ENCODE data around the gene COL6A2.
"Not testable (repeated sequence)": the region's sequence is repeated elsewhere in the genome, so short reads cannot be mapped to it uniquely, and the experiment has no call there.

Gene COL6A2

DNA sequence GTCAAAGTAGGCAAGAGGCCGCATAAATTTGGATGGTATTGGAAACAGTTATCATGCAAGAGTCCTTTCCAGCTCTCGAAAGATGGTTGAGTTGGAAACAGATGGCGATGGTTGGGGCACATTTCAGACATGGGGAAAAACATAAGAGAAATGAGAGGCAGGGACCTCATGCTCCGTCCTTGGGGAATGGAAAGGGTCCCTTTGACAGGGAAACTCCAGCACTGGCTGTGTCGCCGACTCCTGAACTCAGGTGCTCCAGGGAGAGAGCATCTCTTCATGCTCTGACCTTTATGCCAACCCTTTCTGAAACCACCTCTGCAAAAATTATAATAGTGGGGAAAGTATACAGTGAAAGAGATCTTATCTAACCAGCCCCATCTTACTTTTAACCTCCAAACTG, 36.8 kb upstream of the COL6A2 start:
- DNase-seq, result no peak

DNA sequence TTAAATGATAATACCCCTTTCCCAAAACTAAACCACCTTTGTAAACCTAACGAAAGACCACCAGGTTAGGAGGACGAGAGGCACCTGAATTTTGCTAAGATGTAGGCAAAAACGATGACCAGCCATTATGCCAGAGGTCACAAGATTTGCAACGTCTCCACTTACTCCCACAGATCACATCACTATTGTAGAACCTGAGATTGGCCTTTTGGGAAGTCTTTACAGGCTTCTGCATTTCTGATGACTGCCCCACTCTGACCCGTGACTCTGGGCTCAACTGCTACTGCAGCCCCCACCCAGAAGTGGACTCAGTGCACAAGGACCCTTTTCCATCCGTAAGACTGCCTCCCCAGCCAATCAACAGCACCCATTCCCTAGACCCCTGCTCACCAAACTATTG, 36.4 kb upstream of the COL6A2 start:
- DNase-seq, result no peak

DNA sequence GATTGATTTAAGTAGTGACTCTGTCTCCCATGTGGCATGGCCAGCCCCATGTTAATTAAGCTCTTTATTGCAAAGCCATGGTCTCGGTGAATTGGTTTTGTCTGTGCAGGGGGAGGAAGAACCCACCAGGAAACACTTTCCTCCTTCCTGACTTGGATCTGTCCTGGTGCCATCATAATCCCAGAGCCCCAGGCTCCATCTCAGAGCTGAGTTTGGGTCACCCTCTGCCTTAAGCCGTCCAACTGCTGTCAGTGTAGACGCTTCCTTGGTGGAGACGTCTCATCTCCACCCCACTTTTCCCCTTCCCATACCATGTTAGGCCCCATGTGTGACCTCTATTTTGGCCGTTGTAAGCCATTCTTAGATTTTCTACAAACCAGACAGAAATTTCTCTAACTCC, 36.0 kb upstream of the COL6A2 start:
- DNase-seq, result no peak

DNA sequence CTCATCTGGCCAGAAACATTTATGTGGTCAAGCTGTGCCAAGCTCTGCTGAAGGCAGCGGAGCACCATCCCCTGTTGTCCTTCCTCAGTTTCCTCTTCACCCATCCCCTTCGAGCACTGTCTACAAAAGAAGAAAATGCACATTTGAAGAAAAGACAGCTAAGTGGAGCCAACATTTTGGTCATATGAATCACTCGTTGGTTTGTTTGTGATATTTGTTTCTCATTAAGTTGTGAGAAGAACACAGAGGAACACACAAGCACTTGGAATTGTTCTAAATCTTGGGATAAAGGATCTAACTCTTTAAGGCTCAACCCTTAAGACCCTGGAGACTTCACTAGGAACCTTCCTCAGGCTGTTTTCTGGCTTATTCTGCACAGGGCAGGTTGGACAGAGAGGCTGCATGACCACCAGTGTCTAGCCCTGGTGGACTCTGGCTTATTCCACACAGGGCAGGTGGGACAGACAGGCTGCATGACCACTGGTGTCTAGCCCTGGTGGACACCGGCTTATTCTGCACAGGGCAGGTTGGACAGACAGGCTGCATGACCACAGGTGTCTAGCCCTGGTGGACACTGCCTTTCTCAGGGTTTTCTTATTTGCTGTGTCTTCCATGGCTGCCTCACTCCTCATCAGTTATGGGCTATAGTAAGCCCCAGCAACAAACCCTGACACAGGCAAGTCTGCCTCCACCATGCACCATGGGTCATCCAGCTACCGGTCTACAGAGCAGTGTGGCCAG, 35.3 kb upstream of the COL6A2 start:
- DNase-seq, result no peak

DNA sequence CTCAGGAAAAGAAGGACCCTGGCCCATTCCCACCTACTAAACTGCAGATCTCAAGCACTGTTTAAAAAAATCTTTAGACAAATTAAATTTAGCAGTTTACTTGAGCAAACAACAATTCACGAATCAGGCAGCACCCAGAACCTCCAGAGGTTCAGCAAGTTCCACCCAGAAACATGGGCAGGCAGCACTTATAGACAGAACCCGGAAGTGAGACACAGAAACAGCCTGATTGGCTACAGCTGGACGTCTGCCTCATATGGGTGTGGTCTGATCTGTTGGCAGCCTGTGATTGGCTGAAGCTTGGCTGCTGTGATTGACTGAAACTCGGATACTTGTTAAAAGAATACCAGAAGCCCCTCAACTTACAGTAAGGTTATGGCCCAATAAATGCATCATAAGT, 34.7 kb upstream of the COL6A2 start:
- DNase-seq, result no peak

DNA sequence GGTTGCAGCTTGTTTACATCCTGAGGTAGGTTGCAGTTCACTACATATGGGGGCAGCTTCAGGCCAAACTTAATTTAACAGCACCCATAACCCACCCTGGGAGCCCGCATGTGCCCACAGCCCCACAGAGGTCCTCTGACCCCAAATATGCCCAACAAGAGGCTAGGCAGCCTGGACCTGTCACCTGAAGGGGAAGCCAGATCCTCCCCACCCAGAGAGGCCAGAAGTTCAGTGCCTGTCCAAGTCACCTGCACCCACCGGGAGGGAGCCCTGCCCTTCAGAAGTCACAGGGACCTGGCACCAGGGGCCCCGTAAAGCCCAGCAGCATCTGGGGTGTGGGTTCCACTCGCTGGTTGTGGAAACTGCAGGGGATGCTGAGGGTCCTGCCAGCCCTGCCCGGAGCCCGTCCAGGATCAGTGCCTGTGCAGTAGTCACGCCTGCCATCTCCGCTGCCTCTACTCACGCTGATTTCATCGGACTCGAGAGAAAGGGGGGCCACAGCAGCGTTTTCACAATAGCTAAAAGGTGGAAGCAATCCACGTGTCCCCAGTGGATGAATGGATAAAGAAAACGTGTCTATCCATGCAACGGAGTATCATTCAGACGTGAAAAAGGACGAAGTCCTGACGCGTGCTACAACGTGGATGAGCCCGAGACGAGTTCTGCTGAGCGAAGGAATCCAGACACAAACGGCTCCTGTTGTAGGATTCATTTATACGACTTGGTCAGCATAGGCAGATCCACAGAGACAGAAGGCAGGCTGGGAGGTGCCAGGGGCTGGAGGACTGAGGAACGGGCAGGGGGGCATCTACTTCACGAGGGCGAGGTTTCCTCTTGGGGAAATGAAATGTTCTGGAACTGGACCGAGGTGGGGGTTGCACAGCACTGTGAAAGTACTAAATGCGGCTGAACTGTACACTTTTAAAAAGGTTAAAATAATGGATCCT, 33.9 kb upstream of the COL6A2 start:
- no peak for DNase-seq

DNA sequence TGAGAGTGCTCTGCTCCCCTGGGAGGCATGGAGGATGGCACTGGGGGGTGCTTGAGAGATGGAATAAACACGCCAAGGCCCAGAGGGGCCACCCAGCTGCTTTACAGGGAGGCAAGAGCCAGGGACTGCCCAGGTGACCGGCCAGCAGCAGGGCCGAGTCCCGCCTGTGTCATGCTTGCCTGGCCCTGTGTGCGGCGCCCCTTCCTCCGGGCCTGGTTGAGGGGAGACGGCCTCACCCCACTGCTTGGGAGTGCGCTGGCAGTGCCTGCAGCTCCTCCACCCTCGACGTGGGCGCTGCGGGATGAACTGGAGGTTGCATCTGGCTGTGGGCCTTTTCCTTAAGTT, 33.1 kb upstream of the COL6A2 start:
- no peak for DNase-seq

DNA sequence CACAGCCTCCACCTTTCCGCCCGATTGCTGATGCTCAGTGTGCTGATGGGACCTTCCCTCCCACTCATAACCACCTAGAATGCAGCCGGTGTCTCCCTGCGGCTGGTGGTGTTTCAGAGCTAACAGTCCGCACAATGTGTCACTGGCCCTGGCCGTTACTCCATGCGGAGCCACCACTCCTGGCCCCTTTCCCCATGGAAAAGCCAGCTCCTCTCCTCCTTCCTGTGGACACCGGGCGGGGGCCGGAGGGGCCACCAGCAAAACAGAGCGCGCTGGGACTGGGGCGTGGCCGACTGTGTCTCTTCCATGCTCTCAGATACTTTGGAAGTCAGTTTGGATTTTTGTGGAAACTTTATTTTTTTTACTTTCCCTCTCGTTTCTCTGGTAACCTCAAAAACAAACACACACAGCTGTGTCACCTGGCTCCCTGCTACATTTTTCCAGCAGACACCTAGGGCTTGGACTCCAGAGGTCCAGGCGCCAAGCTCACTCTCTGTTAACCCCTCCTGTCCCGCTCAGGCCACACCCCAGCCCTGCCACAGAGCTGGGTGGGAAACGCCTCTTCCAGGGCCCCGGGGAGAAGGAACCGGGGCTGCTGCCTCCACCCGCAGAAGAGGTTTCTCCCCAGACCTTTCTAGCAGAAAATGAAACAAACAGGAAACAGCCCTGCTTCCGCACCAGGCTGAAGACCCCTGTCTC, 32.5 kb upstream of the COL6A2 start:
- no peak for DNase-seq

DNA sequence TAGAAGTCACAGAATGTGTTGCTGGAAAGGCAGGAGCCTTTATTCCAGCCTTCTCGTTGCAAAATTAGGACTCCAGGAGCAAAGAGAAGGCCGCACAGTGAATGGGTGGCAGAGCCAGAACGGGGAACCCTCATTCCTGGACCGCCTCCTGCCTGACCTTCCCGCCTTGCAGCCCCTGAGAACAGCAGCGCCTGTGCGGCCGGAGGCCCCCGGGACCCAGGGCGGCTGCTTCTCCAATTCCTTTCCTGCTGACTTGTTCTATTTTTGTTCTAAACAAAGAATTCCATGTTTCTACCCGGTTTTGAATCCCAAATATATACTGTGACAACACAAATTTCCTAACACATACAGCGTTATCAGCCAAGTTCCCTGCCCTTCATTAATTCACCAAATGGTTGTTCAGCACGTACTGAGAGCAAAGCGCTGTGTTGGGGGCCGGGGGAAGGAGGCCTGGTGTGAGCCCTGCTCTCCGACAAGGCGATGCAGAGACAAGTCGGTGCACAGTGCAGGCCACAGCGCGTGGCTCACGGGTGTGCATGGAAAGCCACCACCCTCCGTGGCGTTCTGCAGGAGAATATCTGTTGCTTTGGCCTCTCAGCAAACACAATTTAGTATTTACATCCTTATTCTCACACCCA, 31.9 kb upstream of the COL6A2 start:
- no peak for DNase-seq

DNA sequence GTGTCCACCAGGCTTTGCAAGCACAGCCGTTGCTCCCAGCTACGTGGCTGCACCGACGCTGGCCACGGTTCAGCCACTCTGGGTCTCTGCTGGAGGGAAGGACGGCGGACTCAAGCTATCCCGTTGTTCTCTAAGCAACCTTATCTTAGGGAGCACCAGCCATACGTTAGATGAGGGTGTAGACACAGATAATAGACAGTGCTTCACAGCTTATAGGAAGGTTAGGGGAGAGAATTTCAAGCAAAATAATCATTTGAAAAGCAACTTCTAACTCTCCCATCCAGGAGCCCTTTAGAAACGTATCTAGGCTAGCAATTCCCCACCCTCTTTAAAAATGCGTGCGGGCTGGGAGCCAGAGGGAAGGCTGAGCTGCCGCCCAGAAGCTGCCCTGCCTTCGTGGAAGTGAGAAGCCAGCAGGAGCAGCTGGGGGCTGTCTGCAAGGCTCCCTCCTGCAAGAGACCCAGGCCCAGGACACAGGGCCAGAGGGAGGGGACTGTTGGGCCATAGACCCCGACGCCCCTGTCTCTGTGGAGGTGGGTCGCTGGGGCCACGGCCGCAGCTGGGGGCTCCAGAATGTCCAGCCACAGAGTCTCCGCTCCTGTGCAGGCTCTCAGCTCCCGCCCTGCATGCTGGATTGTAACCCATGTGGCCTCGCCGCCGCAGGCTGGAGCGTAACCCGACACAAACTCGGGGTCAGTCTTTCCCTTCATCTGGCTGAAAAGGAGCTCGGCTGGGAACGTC, 31.2 kb upstream of the COL6A2 start:
- DNase-seq, result no peak

DNA sequence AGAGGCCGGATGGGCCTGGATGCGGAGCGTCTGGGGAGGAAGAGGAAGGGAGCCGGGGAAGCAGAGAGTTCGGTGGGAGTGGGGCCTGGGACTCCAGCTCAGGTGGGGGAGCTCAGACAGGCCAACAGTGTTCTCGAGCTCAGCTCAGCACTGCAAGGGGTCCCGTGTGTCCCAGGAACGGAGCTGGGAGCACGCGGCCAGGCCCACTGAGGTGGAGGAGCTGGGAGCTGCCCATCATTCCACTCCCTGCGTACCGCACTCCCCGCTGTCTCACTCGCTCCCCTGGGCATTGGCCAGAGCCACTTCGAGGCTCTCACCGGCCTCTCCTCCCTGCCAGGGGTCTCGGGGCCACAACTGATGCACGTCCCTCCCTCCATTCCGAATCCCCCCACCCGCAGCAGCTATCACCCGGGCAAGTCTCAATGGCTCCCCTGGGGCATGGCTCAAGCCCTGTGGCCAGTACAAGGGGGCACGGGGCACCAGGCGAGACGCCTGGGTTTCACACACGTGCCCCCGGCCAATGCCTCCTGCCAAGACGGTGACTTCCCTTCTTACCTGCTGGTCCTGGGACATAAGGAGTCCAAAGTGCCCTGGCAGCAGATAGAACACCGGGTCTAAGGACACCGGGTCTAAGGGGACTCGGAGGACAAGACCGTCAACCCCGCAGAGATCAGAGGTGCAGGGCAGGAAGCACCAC, 30.3 kb upstream of the COL6A2 start:
- no peak for DNase-seq

DNA sequence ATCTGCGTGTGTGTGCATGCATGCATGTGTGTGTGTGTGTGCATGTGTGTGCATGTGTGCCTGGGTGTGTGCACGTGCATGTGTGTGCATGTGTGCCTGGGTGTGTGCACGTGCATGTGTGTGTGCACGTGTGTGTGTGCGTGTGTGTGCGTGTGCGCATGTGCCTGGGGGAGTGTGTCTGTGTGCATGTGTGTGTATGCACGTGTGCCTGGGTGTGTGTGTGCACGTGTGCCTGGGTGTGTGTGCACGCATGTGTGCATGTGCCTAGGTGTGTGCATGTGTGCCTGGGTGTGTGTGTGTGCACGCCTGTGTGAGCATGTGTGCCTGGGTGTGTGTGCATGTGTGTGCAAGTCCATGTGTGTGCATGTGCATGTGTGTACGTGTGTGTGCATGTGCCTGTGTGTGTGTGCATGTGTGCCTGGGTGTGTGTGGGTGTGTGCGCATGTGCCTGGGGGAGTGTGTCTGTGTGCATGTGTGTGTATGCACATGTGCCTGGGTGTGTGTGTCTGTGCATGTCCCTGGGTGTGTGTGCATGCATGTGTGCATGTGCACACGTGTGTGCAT, 29.3 kb upstream of the COL6A2 start:
- DNase-seq, result no peak

DNA sequence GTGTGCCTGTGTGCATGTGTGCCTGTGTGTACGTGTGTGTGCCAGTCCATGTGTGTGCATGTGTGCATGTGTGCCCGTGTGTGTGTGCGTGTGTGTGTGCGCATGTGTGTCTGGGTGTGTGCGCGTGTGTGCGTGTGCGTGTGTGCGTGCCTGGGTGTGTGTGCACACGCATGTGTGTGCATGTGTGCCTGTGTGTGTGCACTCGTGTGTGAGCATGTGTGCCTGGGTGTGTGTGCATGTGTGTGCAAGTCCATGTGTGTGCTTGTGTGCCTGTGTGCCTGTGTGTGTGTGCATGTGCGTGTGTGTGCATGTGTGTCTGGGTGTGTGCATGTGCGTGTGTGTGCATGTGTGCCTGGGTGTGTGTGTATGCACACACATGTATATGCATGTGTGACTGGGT, 28.7 kb upstream of the COL6A2 start:
- no peak for DNase-seq

DNA sequence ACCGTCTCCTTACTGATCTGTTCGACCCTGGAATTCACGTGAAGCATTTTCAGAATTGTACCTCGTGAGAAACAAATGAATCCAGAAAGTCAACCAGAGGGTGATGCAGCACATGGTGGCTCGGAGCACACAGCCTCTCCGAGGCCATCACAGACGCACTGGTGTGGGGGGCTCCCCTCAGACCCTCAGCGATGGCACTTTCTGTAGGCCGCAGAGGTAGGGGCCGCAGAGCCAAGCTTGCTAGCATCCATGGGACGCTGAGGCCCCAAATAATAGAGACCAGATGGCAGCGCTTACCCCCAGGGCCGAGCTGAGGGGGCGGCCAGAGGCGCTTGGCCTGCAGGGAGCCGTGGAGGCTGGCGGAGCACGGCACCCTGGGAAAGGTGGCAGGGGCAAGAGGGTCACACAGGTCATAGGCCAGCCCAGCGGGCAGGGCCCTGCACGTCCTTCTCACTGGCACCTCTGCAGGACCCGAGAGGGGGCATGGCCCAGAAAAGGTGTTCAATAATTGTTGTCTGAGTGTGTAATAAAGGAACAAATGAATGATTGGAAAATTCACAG, 28.1 kb upstream of the COL6A2 start:
- DNase-seq, result no peak

DNA sequence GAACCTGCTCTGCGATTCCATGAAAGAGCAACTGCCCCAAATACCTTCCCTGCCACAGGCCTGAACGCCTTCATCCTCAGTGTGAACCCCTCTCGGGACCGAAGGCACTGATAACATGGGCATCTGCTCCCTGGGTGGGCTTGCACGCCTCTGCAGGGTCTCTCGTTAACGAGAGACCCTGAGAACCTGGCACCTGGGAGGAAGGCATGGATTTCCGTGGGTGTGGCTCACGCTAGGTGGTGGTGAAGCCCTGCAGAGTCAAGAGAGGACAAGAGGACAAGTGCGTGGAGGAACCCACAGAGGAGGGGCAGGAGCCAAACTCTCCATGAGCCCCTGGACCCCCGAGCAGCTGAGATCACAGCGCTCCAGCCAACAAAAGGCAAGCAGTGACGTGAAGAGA, 26.8 kb upstream of the COL6A2 start:
- no peak for DNase-seq

DNA sequence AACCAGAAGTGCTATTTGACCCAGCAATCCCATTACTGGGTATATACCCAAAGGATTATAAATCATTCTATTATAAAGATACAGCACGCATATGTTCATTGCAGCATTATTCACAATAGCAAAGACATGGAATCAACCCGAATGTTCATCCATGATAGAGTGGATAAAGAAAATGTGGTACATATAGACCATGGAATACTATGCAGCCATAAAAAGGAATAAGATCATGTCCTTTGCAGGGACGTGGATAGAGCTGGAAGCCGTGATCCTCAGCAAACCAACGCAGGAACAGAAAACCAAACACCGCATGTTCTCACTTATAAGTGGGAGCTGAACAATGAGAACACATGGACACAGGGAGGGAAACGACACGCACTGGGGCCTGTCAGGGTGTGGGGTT, 21.2 kb upstream of the COL6A2 start:
- not testable (repeated sequence) for DNase-seq

DNA sequence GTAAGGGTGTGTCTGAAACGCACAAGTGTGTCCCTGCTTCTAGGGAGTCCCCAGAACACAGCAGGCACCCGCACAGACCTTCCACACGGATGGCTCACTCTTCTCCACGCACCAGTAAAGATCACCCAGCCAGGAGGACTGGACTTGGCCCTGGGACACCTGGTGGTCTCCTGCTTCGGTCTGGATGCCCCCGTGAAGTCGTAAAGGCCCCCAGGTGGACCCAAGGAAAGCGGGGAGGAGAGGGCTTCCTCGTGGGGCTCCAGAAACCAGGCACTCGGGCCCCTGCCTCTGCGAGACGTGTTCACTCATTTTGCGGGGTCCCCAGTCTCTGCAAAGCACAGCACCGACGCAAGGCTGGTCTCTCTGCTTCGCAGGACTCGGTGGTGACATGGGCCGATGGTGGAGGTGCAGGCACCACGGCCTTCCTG, 20.2 kb upstream of the COL6A2 start:
- no peak for DNase-seq

DNA sequence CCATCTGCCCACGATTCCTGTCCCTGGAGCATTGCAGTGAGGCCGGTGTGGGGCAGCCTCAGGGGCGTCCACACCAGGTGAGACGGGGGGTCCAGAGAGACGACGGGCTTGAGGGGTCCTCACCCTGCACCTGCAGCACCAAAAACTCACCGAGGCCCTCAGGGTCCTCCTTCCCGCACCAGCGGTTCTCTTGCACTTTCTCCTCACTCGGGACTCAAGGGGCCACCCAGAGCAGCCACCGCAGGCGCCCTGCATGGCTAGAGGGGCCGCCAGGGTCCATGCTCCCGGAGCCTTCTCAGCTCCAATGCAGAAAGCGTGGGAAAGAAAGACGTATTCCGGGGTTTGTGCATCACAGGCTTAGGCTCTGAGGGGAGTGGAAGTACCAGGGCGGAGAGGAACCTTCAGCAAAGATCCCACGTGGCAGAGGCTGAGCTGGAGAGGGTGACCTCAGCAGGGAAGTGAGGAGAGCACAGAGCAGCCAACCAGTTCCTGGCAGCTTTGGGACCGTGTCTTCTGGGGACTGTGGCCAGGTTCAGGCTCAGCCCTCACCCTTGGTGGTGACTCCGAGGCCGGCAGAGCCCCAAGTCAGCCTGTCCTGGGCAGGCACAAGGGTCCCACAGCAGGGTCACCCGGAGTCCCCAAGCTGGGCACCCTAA, 19.5 kb upstream of the COL6A2 start:
- DNase-seq, result no peak

DNA sequence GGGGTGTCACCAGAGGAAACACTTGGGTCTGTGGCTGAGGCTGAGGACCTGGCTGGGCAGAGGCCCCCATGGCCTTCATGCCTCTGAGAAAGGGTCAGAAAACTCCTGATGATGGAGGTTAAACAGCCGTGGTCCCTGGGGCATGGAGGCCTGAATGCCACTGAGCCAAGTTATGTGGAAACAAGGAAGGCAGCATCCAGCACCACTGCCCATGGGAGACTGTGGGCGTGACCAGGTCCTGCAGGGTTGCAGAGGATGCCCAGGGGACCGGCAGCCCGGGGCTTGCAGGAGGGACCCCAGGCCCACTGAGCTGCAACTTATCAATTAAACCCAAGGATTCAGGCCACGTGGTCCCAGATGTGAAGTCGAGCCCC, 18.9 kb upstream of the COL6A2 start:
- DNase-seq, result no peak

DNA sequence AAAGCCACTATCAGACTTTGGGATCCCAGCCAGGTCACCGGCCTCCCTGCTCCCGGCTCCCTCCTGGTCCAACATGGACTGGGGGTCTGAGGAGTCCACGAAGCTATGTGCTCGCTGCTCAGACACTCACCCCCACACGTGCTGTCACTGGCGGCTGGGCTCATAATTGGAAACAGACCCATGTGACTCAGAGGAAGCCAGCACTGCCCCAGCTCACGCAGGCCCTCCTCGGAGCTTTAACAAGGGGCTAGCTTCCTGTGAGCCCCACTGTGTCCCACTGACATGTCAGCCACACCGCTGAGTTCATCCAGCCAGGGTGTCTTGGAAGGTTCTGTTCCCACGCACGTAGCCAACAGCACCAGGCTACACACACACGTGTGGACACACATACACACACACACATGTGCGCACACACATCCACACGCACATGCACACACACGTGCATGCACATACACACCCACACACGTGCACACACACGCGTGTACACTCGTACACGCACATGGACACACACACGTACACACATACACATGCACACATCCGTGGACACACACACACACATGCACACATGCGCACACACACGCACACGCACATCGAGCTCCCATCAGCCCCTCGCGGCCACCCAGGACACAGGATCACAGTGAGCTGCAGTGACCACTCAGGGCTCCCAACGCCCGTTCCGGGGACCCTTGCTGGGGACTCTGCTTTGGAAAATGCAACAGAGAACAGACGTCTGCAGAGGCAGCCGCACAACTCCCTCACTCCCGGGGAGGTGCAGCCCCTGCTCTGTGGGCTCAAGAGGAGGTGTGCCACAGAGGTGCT, 18.4 kb upstream of the COL6A2 start:
- no peak for DNase-seq
